ENCODE data around the gene MRPS23. TPM values are rescaled to one million over a fixed set of nuclear protein-coding genes. Genes with fewer than 3 reads are reported as not detected.

The MRPS23 gene
- total and polyA plus RNA-seq, 2 of the 8 experiments (the other 6 are each of a cell fraction or from before 2014, with no cell fraction given), result 38.6 to 60.4 TPM

GRCh38 chr17:57898487-57899311 is 48.9 kb upstream of the MRPS23 start:
- Histone ChIP-seq H4K20me1 (replicated peaks in 1 of 2; ENCODE audit: control insufficient read depth in 1 of 2, insufficient read depth in 2 of 2, low read length in 2 of 2) (no peaks in the 10 kb centered on the region), H2BK5ac (ENCODE audit: low read depth, low read length) (peak overlapping the region; percentile 76), H2AFZ (ENCODE audit: low read length) (no peak overlapping the region; the same call in 1 of the 2 replicates), H3K4me1 (replicated peaks in 1 of 4; ENCODE audit: control insufficient read depth in 3 of 4, insufficient read depth in 4 of 4, low read length in 3 of 4) (peaks cover 3 to 21% (median 15%) of the 10 kb centered on the region in 4 experiments; a peak in 6 of 7 replicates), H4K91ac (replicated peaks; ENCODE audit: insufficient read length, low read length) (peak overlapping the region; percentile 96), H2AK5ac (ENCODE audit: low read depth, low read length) (peak overlapping the region; percentile 92; the same call in 1 of the 2 replicates), H3K36me3 (ENCODE audit: control insufficient read depth in 2 of 4, insufficient read depth in 4 of 4, low read length in 3 of 4) (no peaks in the 10 kb centered on the region), H3K27ac (ENCODE audit: low read depth, low read length) (peak overlapping the region; percentile 64), H3K9ac (replicated peaks in 1 of 4; ENCODE audit: extremely low read depth in 1 of 4, low read depth in 3 of 4, low read length in 3 of 4) (no peak overlapping the region; a peak in 1 of 7 replicates), H2BK12ac (ENCODE audit: low read depth, low read length) (peak overlapping the region; percentile 99), H2BK15ac (ENCODE audit: low read length) (peak overlapping the region; percentile 97; the same call in 1 of the 2 replicates), H3K4me3 (ENCODE audit: extremely low read depth in 1 of 4, insufficient read depth in 2 of 4, low read depth in 3 of 4, low read length in 4 of 4) (no peak overlapping the region), H3K79me1 (ENCODE audit: low read depth, low read length) (no peaks in the 10 kb centered on the region), H3K18ac (ENCODE audit: extremely low read depth, low read length) (peak overlapping the region; percentile 85), H3K9me3 (ENCODE audit: insufficient read depth in 2 of 2, low read depth in 1 of 2, low read length in 1 of 2) (no peaks in the 10 kb centered on the region), H3K4me2 (ENCODE audit: insufficient read depth in 1 of 2, low read depth in 2 of 2, low read length in 2 of 2) (peak overlapping the region in 1 of 2 experiments; percentile 26; a peak in 2 of 4 replicates), H4K8ac (ENCODE audit: extremely low read depth, insufficient read depth, low read length) (peak overlapping the region; percentile 74), H3K4ac (replicated peaks; ENCODE audit: insufficient read length, low read depth, low read length) (peak overlapping the region; percentile 92), H2BK20ac (ENCODE audit: low read length) (peak overlapping the region; percentile 88), H3K23me2 (ENCODE audit: low read depth, low read length) (no peaks in the 10 kb centered on the region), H3K56ac (replicated peaks; ENCODE audit: insufficient read length, low read depth, low read length) (no peak overlapping the region), H3K14ac (ENCODE audit: insufficient read length) (no peak overlapping the region), H3K27me3 (replicated peaks in 1 of 4; ENCODE audit: control insufficient read depth in 3 of 4, extremely low read depth in 1 of 4, insufficient read depth in 3 of 4, low read length in 3 of 4) (no peaks in the 10 kb centered on the region), H4K5ac (ENCODE audit: insufficient read length, low read depth, low read length) (peak overlapping the region; percentile 3), H3K79me2 (ENCODE audit: control insufficient read depth in 1 of 2, insufficient read depth in 2 of 2, low read length in 2 of 2) (no peaks in the 10 kb centered on the region), H3K23ac (ENCODE audit: insufficient read length) (no peak overlapping the region), H2BK120ac (replicated peaks; ENCODE audit: low read depth, low read length) (peak overlapping the region; percentile 86)
- WGBS, 2 experiments (ENCODE audit: extremely low coverage in 1 of 2, insufficient coverage in 1 of 2, insufficient read length in 1 of 2, insufficient replicate concordance in 2 of 2, low coverage in 1 of 2, low lambda C conversion rate in 2 of 2, missing lambda C conversion rate in 1 of 2), result 69% methylated on average over 9 of the region's 9 CpGs; no CpG with 5 or more reads in 1 of the 2 experiments
- ChIA-PET POLR2A (ENCODE audit: partially characterized antibody) (interaction anchor here (0.6 to 2.4 kb wide), 16 partner anchors 10 to 121 kb away, joined by 3 to 10 read pairs (median 4); partner anchors contain the start of genes CUEDC1, SRSF1 and VEZF1), CTCF (ENCODE audit: partially characterized antibody) (interaction anchor here (0.6 to 6.7 kb wide), 32 partner anchors 9 to 599 kb away, joined by 3 to 41 read pairs (median 5); partner anchors contain the start of genes CUEDC1 and SRSF1)
- DNase-seq (ENCODE audit: low read depth in 1 of 2, low spot score in 2 of 2) (peak; percentile 60 to 77), FAIRE-seq (no peak)
- TF ChIP-seq TEAD4 (IDR thresholded peaks at IDR 0.05; ENCODE audit: low read depth, low read length) (peak; percentile 93), ATF2 (IDR thresholded peaks at IDR 0.05; ENCODE audit: low read length) (no peak), TCF12 (IDR thresholded peaks at IDR 0.05; ENCODE audit: low read depth, low read length) (peak; percentile 60; the same call in 1 of the 2 replicates), TBP (IDR thresholded peaks at IDR 0.05; ENCODE audit: low read depth, low read length) (peak; percentile 40; the same call in 1 of the 2 replicates), EZH2 (IDR thresholded peaks at IDR 0.05; ENCODE audit: low read depth, low read length, severe bottlenecking) (no peak), NANOG (IDR thresholded peaks at IDR 0.05; ENCODE audit: insufficient read depth, low read depth, low read length, poor library complexity, severe bottlenecking) (no peak), RAD21 (IDR thresholded peaks at IDR 0.05 in 1 of 2, conservative IDR thresholded peaks at IDR 0.05 in 1 of 2; ENCODE audit: low read depth in 2 of 2, low read length in 2 of 2) (peak; percentile 3 to 16; a peak in 1 of 4 replicates), SIN3A (conservative IDR thresholded peaks at IDR 0.05 in 1 of 2, IDR thresholded peaks at IDR 0.05 in 1 of 2; ENCODE audit: low read depth in 1 of 2, low read length in 2 of 2) (peak in 1 of 2 experiments; percentile 51; a peak in 1 of 4 replicates)
